ACC112 (cell line): Measurements from ENCODE around the gene TTC39A.
"Not testable (repeated sequence)": the region's sequence is repeated elsewhere in the genome, so short reads cannot be mapped to it uniquely, and the experiment has no call there.

ENCODE experiments used
- H2AFZ ChIP-seq: fragments of 200-600 bp; sonication (generic); one replicate; pipeline ENCODE4 v1.6.0; 2017; ENCODE audit warnings: antibody characterized with exemption, low read length; ENCODE audit not compliant: unreplicated experiment
- H3K27ac ChIP-seq: fragments of 200-600 bp; sonication (generic); 2 replicates; pipeline ENCODE4 v1.5.1; 2014; ENCODE audit warnings: low read depth, mild to moderate bottlenecking, antibody characterized with exemption, low read length, moderate library complexity
- H3K27me3 ChIP-seq: fragments of 200-600 bp; sonication (generic); 2 replicates; pipeline ENCODE4 v1.6.1; 2014; ENCODE audit warnings: mild to moderate bottlenecking, antibody characterized with exemption, low read length, moderate library complexity, mixed read lengths; ENCODE audit not compliant: insufficient read depth
- H3K36me3 ChIP-seq: fragments of 200-600 bp; sonication (generic); 2 replicates; pipeline ENCODE4 v1.6.1; 2016; ENCODE audit warnings: mild to moderate bottlenecking, antibody characterized with exemption, low read length, moderate library complexity, mixed read lengths; ENCODE audit not compliant: insufficient read depth
- H3K4me1 ChIP-seq: fragments of 200-600 bp; sonication (generic); one replicate; pipeline ENCODE4 v1.6.1; 2016; ENCODE audit warnings: low read length, mixed read lengths; ENCODE audit not compliant: insufficient read depth, unreplicated experiment, control insufficient read depth
- H3K4me3 ChIP-seq: fragments of 200-600 bp; sonication (generic); 2 replicates; pipeline ENCODE4 v1.5.1; 2014; ENCODE audit warnings: mild to moderate bottlenecking, low read depth, low read length
- H3K79me2 ChIP-seq: fragments of 200-600 bp; sonication (generic); one replicate; pipeline ENCODE4 v1.6.0; 2016; ENCODE audit warnings: low read length; ENCODE audit not compliant: control insufficient read depth, unreplicated experiment, insufficient read depth

The TTC39A gene

DNA sequence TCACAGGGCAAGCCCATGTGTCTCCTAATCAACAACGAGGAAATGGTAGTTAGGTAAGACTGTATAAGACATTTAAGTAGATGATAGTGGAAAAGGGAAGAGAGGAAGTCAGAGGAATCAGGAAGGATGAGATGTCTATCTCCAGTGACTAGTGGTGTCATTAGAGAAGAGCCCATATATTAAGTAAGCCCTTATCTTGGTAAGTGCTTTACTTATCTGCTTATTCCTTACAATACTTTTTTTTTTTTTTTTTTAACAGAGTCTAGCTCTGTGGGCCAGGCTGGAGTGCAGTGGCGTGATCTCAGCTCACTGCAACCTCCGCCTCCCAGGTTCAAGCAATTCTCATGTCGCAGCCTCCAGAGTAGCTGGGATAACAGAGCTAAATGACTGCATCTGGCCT lies 64.7 kb downstream of the TTC39A start:
- Histone ChIP-seq H3K36me3 (no peaks in the 10 kb centered on the region), H2AFZ (no peak overlapping the region), H3K4me1 (peaks cover 75% of the 10 kb centered on the region), H3K27ac (no peak overlapping the region), H3K4me3 (no peak overlapping the region), H3K79me2 (peaks cover 65% of the 10 kb centered on the region), H3K27me3 (no peaks in the 10 kb centered on the region)

DNA sequence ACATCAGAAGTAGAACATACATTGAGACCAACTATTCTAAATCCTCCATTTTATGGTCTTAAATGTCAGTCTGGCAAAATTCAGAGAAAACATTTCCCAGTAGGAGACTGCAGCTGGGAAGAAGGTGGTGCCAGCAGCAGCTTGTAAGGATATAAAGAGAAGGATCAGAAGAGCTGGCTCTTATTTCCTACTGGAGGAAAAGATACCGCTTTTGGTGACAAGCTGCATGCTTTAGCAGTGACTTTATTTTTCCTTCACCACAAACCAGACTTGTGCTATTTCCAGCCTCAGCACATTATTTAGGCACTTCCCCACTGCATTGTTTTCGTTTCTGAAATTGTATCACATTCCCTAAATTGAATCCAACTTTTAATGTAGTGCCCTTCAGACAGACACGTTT lies 65.9 kb downstream of the TTC39A start:
- Histone ChIP-seq H3K4me1 (peaks cover 84% of the 10 kb centered on the region), H3K27me3 (no peaks in the 10 kb centered on the region), H2AFZ (no peak overlapping the region), H3K27ac (peak overlapping the region; percentile 70), H3K4me3 (peak overlapping the region; percentile 36; the same call in 1 of the 2 replicates), H3K36me3 (no peaks in the 10 kb centered on the region), H3K79me2 (peaks cover 76% of the 10 kb centered on the region)

DNA sequence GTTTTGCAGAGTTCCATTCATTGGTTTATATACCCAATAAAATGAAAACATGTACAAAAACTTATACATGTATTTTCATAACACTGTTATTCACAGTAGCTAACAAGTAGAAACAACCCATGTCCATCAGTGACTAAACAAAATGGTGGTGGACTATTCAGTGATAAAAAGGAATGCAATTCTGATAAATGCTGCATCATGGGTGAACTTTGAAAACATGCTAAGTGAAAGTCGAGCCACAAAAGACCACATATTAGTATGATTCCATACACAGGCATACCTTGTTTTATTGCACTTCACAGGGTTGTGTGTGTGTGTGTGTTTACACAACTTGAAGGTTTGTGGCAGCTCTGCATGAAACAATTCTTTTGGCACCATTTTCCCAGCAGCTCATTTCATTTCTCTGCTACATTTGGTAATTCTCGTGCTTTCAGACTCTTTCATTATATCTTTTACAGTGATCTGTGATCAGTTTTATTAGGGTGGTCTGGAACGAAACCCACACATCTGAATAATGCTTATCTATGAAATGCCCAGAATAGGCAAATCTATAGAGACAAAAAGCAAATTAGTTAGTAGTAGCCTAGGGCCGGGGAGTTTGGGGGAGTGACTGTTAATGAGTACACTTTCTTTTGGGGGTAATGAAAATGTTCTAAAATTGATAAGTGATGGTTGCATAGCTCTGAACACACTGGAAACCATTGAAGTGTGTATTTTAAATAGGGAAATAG lies 67.0 kb downstream of the TTC39A start:
- Histone ChIP-seq H3K36me3 (no peaks in the 10 kb centered on the region), H3K4me3 (no peak overlapping the region), H3K27ac (no peak overlapping the region; the same call in 1 of the 2 replicates), H3K79me2 (peaks cover 77% of the 10 kb centered on the region), H3K27me3 (no peaks in the 10 kb centered on the region), H2AFZ (no peak overlapping the region), H3K4me1 (peaks cover 73% of the 10 kb centered on the region)

- H3K4me3 ChIP-seq = no peak overlapping the region
- no peaks in the 10 kb centered on the region for H3K36me3 ChIP-seq
- no peak overlapping the region for H2AFZ ChIP-seq
- peaks cover 8% of the 10 kb centered on the region for H3K4me1 ChIP-seq
- H3K27me3 ChIP-seq = no peaks in the 10 kb centered on the region
- H3K27ac ChIP-seq = no peak overlapping the region
- H3K79me2 ChIP-seq = peaks cover 79% of the 10 kb centered on the region
Measured at GRCh38 chr1:51255331-51255730, 75.0 kb downstream of the TTC39A start.

- no peaks in the 10 kb centered on the region for H3K27me3 ChIP-seq
- peaks cover 79% of the 10 kb centered on the region for H3K79me2 ChIP-seq
- no peaks in the 10 kb centered on the region for H3K4me1 ChIP-seq
- no peak overlapping the region for H3K27ac ChIP-seq
- H3K4me3 ChIP-seq = no peak overlapping the region
- no peak overlapping the region for H2AFZ ChIP-seq
- H3K36me3 ChIP-seq = no peaks in the 10 kb centered on the region
Measured at GRCh38 chr1:51253691-51254090, 76.7 kb downstream of the TTC39A start.

DNA sequence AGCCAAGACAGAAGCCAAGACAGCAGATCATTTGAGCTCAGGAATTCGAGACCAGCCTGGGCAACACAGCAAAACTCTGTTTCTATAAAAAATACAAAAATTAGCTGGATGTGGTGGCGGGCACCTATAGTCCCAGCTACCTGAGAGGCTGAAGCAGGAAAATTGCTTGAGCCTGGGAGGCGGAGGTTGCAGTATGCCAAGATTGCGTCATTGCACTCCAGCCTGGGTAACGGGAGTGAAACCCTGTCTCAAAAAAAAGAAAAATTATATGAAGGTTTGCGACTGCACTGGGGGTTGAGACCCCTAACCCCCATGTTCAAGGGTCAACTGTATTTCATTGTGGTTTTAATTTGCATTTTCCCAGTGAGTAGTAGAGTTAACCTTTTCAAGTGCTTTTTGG lies 78.0 kb downstream of the TTC39A start:
- Histone ChIP-seq H3K79me2 (peaks cover 81% of the 10 kb centered on the region), H3K27me3 (no peaks in the 10 kb centered on the region), H2AFZ (no peak overlapping the region), H3K27ac (no peak overlapping the region), H3K4me1 (no peaks in the 10 kb centered on the region), H3K36me3 (no peaks in the 10 kb centered on the region), H3K4me3 (no peak overlapping the region)

GRCh38 chr1:51251165-51251564 lies 79.2 kb downstream of the TTC39A start:
- H3K27ac ChIP-seq, H3K27me3 ChIP-seq, H3K36me3 ChIP-seq, H2AFZ ChIP-seq, H3K4me3 ChIP-seq, H3K4me1 ChIP-seq: not testable (repeated sequence)
- peaks cover 81% of the 10 kb centered on the region for H3K79me2 ChIP-seq

DNA sequence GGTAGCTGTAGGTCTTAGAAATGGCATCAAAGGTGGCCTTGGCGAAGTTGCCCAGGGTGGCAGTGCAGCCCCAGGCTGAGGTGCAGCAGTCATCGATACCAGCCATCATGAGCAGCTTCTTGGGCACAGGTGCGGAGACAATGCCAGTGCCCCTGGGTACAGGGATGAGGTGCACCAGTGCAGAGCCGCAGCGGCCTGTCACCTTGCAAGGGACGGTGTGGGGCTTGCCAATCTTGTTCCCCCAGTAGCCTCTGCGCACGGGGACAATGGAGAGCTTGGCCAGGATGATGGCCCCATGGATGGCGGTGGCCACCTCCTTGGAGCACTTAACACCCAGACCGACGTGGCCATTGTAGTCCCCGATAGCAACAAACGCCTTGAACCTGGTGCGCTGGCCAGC lies 79.6 kb downstream of the TTC39A start:
- not testable (repeated sequence) for H3K27me3 ChIP-seq, H3K36me3 ChIP-seq, H3K4me1 ChIP-seq, H3K4me3 ChIP-seq, H2AFZ ChIP-seq, H3K27ac ChIP-seq
- H3K79me2 ChIP-seq = peaks cover 81% of the 10 kb centered on the region

- Histone ChIP-seq H2AFZ (no peak overlapping the region), H3K4me3 (no peak overlapping the region), H3K27ac (no peak overlapping the region), H3K4me1 (no peaks in the 10 kb centered on the region), H3K36me3 (no peaks in the 10 kb centered on the region), H3K79me2 (peaks cover 83% of the 10 kb centered on the region), H3K27me3 (no peaks in the 10 kb centered on the region)
Measured at GRCh38 chr1:51249445-51249844, 80.9 kb downstream of the TTC39A start.

- H2AFZ ChIP-seq = no peak overlapping the region
- H3K79me2 ChIP-seq = peaks cover 87% of the 10 kb centered on the region
- no peaks in the 10 kb centered on the region for H3K27me3 ChIP-seq
- peaks cover 4% of the 10 kb centered on the region for H3K4me1 ChIP-seq
- no peak overlapping the region for H3K4me3 ChIP-seq
- no peak overlapping the region for H3K27ac ChIP-seq
- H3K36me3 ChIP-seq = no peaks in the 10 kb centered on the region
Measured at GRCh38 chr1:51247499-51247898, 82.9 kb downstream of the TTC39A start.

DNA sequence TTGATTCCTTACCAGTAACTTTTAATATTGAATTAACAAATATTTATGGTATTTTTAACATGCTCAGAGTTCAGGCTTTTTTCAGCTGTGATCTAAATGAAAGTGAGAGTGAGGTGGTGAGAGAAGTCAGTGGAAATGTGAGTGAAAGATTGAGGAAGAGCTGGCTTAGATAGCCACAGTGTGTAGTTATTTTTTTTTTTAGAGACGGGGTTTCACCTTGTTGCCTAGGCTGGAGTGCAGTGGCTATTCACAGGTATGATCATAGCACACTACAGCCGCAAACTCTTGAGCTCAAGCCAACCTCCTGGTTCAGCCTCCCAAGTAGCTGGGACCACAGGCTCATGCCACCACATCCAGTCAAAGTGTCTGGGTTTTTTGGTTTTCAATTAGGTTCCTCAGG lies 83.3 kb downstream of the TTC39A start:
- Histone ChIP-seq H3K36me3 (no peaks in the 10 kb centered on the region), H2AFZ (no peak overlapping the region), H3K4me3 (no peak overlapping the region), H3K27ac (no peak overlapping the region), H3K79me2 (peaks cover 87% of the 10 kb centered on the region), H3K27me3 (no peaks in the 10 kb centered on the region), H3K4me1 (peaks cover 7% of the 10 kb centered on the region)
